NAMALWA (cell line): Measurements from ENCODE around the gene SLBP.
"Not testable (repeated sequence)": the region's sequence is repeated elsewhere in the genome, so short reads cannot be mapped to it uniquely, and the experiment has no call there.

Experiments used
- DNase-seq: peaks from one replicate; pipeline ENCODE4 v3.0.0-alpha.2; 2015; ENCODE audit warnings: low spot score

The SLBP gene

GRCh38 chr4:1675136-1675801 is 36.9 kb downstream of the SLBP start:
- no peak for DNase-seq

- DNase-seq = no peak
Measured at GRCh38 chr4:1674682-1675081, 37.4 kb downstream of the SLBP start.

- no peak for DNase-seq
Measured at GRCh38 chr4:1673671-1674070, 38.4 kb downstream of the SLBP start.

- not testable (repeated sequence) for DNase-seq
Measured at GRCh38 chr4:1671011-1671410, 41.1 kb downstream of the SLBP start.

GRCh38 chr4:1670279-1670678 is 41.8 kb downstream of the SLBP start:
- no peak for DNase-seq

- DNase-seq = no peak
Measured at GRCh38 chr4:1669850-1670249, 42.3 kb downstream of the SLBP start.

GRCh38 chr4:1669270-1669669 is 42.8 kb downstream of the SLBP start:
- no peak for DNase-seq

- no peak for DNase-seq
Measured at GRCh38 chr4:1668488-1668840, 43.7 kb downstream of the SLBP start.

GRCh38 chr4:1667273-1667672 is 44.8 kb downstream of the SLBP start:
- no peak for DNase-seq

GRCh38 chr4:1666391-1666790 is 45.7 kb downstream of the SLBP start:
- DNase-seq = no peak

GRCh38 chr4:1664141-1664540 is 48.0 kb downstream of the SLBP start:
- no peak for DNase-seq

- no peak for DNase-seq
Measured at GRCh38 chr4:1663549-1663948, 48.6 kb downstream of the SLBP start.

GRCh38 chr4:1661695-1662094 is 50.4 kb downstream of the SLBP start:
- DNase-seq = no peak

GRCh38 chr4:1660948-1661677 is 51.0 kb downstream of the SLBP start:
- no peak for DNase-seq

GRCh38 chr4:1659104-1660043 is 52.7 kb downstream of the SLBP start:
- DNase-seq = no peak

GRCh38 chr4:1658581-1658980 is 53.5 kb downstream of the SLBP start:
- no peak for DNase-seq

- no peak for DNase-seq
Measured at GRCh38 chr4:1658146-1658545, 54.0 kb downstream of the SLBP start.

GRCh38 chr4:1656986-1657385 is 55.1 kb downstream of the SLBP start:
- no peak for DNase-seq

- DNase-seq = no peak
Measured at GRCh38 chr4:1656132-1656531, 56.0 kb downstream of the SLBP start.

- no peak for DNase-seq
Measured at GRCh38 chr4:1655676-1656075, 56.4 kb downstream of the SLBP start.

- DNase-seq = no peak
Measured at GRCh38 chr4:1655081-1655480, 57.0 kb downstream of the SLBP start.

GRCh38 chr4:1654216-1654955 is 57.7 kb downstream of the SLBP start:
- no peak for DNase-seq
